NCI-H446 treated with DMSO at 0.1 percent for 48 hours (cell line): ENCODE measurements around the gene ELN.
A peak's percentile ranks its signal among the peaks of the same experiment; 100 is the strongest.

ENCODE experiments used
- DNase-seq: peaks from one replicate; lab custom pipeline; 2025; lab: John Stamatoyannopoulos, UW

Gene ELN

GRCh38 chr7:74063646-74064045 is 35.7 kb downstream of the ELN start:
- DNase-seq, result no peak

GRCh38 chr7:74064696-74065095 is 36.7 kb downstream of the ELN start:
- DNase-seq, result no peak

- DNase-seq, result no peak
These were observed 38.7 kb downstream of the ELN start for GRCh38 chr7:74066626-74067025.

GRCh38 chr7:74068378-74069085 is 40.6 kb downstream of the ELN start:
- DNase-seq, result no peak

- DNase-seq, result no peak
These were observed 41.1 kb downstream of the ELN start for GRCh38 chr7:74069086-74069541.

- DNase-seq, result no peak
These were observed 42.0 kb downstream of the ELN start for GRCh38 chr7:74069790-74070618.

GRCh38 chr7:74070619-74070921 is 42.6 kb downstream of the ELN start:
- no peak for DNase-seq

GRCh38 chr7:74071121-74071520 is 43.1 kb downstream of the ELN start:
- no peak for DNase-seq

- DNase-seq, result no peak
These were observed 46.8 kb downstream of the ELN start for GRCh38 chr7:74074770-74075169.

GRCh38 chr7:74078461-74078860 is 50.5 kb downstream of the ELN start:
- no peak for DNase-seq

GRCh38 chr7:74082770-74083116 is 54.8 kb downstream of the ELN start:
- DNase-seq, result no peak

- DNase-seq, result peak; percentile 25
These were observed 55.3 kb downstream of the ELN start, which contains the start of gene LIMK1 for GRCh38 chr7:74083117-74083876. Gene LIMK1 (plus strand): TSS chr7:74083804. CDS start chr7:74083991, 187 bp downstream.

GRCh38 chr7:74083928-74084721 is 56.2 kb downstream of the ELN start:
- no peak for DNase-seq

- no peak for DNase-seq
These were observed 57.0 kb downstream of the ELN start for GRCh38 chr7:74084722-74085578.

GRCh38 chr7:74087791-74088453 is 59.9 kb downstream of the ELN start:
- no peak for DNase-seq

GRCh38 chr7:74092321-74092963 is 64.5 kb downstream of the ELN start:
- no peak for DNase-seq

GRCh38 chr7:74092964-74093471 is 65.0 kb downstream of the ELN start:
- DNase-seq, result no peak

GRCh38 chr7:74093671-74094223 is 65.8 kb downstream of the ELN start:
- no peak for DNase-seq
